ENCODE data around the gene SLC22A23.
A peak's percentile ranks its signal among the peaks of the same experiment; 100 is the strongest.
"Not testable (repeated sequence)": the region's sequence is repeated elsewhere in the genome, so short reads cannot be mapped to it uniquely, and the experiment has no call there.

Gene SLC22A23

GRCh38 chr6:3259491-3259958, 197.3 kb downstream of the SLC22A23 start:
- DNase-seq, result no peak

GRCh38 chr6:3258720-3259490, 197.9 kb downstream of the SLC22A23 start, which contains the start of gene PSMG4:
PSMG4 (plus strand) TSS chr6:3258947; CDS start chr6:3259023, 76 bp downstream.
- peak; percentile 94 for DNase-seq

GRCh38 chr6:3258201-3258600, 198.6 kb downstream of the SLC22A23 start:
- DNase-seq, result no peak

GRCh38 chr6:3253597-3253961, 203.3 kb downstream of the SLC22A23 start:
- DNase-seq, result no peak

GRCh38 chr6:3252861-3253596, 203.8 kb downstream of the SLC22A23 start:
- DNase-seq, result no peak

GRCh38 chr6:3252369-3252768, 204.5 kb downstream of the SLC22A23 start:
- DNase-seq, result no peak

- DNase-seq, result peak; percentile 73
Observed at GRCh38 chr6:3251462-3252314, 205.2 kb downstream of the SLC22A23 start.

- DNase-seq, result no peak
Observed at GRCh38 chr6:3250231-3250675, 206.6 kb downstream of the SLC22A23 start.

- no peak for DNase-seq
Observed at GRCh38 chr6:3249821-3250220, 207.0 kb downstream of the SLC22A23 start.

GRCh38 chr6:3247255-3248146, 209.3 kb downstream of the SLC22A23 start:
- DNase-seq, result no peak

GRCh38 chr6:3245216-3245615, 211.6 kb downstream of the SLC22A23 start:
- DNase-seq, result no peak

- not testable (repeated sequence) for DNase-seq
Observed at GRCh38 chr6:3244832-3245161, 212.1 kb downstream of the SLC22A23 start.

GRCh38 chr6:3244003-3244831, 212.6 kb downstream of the SLC22A23 start:
- no peak for DNase-seq

- no peak for DNase-seq
Observed at GRCh38 chr6:3242768-3243167, 214.1 kb downstream of the SLC22A23 start.

- DNase-seq, result not testable (repeated sequence)
Observed at GRCh38 chr6:3241745-3242144, 215.1 kb downstream of the SLC22A23 start.

GRCh38 chr6:3240595-3240994, 216.3 kb downstream of the SLC22A23 start:
- DNase-seq, result no peak

GRCh38 chr6:3239110-3239830, 217.6 kb downstream of the SLC22A23 start:
- DNase-seq, result no peak

GRCh38 chr6:3237761-3238662, 218.8 kb downstream of the SLC22A23 start:
- DNase-seq, result no peak

GRCh38 chr6:3236005-3236404, 220.8 kb downstream of the SLC22A23 start:
- DNase-seq, result no peak
